ENCODE results near the gene ATP1A1. TPM values are rescaled to one million over a fixed set of nuclear protein-coding genes. Genes with fewer than 3 reads are reported as not detected.

ATP1A1 gene
- total RNA-seq, 4 donors from 2014 or later: 90.9 to 208 (median 174) TPM

- Histone ChIP-seq H3K36me3 (no peaks in the 10 kb centered on the region), H3K4me3 (no peak overlapping the region), H3K27ac (no peak overlapping the region), H3K4me1 (no peaks in the 10 kb centered on the region), H3K27me3 (no peaks in the 10 kb centered on the region), H3K9me3 (no peaks in the 10 kb centered on the region)
- TF ChIP-seq CTCF (IDR thresholded peaks at IDR 0.05) (no peak), EP300 (IDR thresholded peaks at IDR 0.05) (no peak), POLR2AphosphoS5 (IDR thresholded peaks at IDR 0.05) (no peak), POLR2A (IDR thresholded peaks at IDR 0.05) (no peak)
- ATAC-seq: no peak
- 58 to 83% methylated on average over 5 to 7 of the region's 9 CpGs for WGBS, 2 donors (ENCODE audit: low coverage in 1 of 2)
Observed at GRCh38 chr1:116334868-116335635, 38.0 kb upstream of the ATP1A1 start.

GRCh38 chr1:116335850-116336624 is 37.0 kb upstream of the ATP1A1 start:
- Histone ChIP-seq H3K27me3 (no peaks in the 10 kb centered on the region), H3K36me3 (no peaks in the 10 kb centered on the region), H3K9me3 (no peaks in the 10 kb centered on the region), H3K4me3 (no peak overlapping the region), H3K27ac (no peak overlapping the region), H3K4me1 (no peaks in the 10 kb centered on the region)
- WGBS, 2 donors (ENCODE audit: low coverage in 1 of 2): 91 to 96% methylated on average over 9 to 11 of the region's 11 CpGs
- ATAC-seq: no peak
- TF ChIP-seq POLR2A (IDR thresholded peaks at IDR 0.05): no peak
- no peak for TF ChIP-seq EP300 (IDR thresholded peaks at IDR 0.05)
- TF ChIP-seq POLR2AphosphoS5 (IDR thresholded peaks at IDR 0.05): no peak
- no peak for TF ChIP-seq CTCF (IDR thresholded peaks at IDR 0.05)

GRCh38 chr1:116337398-116337797 is 35.6 kb upstream of the ATP1A1 start:
- ATAC-seq: no peak
- Histone ChIP-seq H3K27me3 (no peaks in the 10 kb centered on the region), H3K4me3 (no peak overlapping the region), H3K4me1 (no peaks in the 10 kb centered on the region), H3K36me3 (no peaks in the 10 kb centered on the region), H3K27ac (no peak overlapping the region), H3K9me3 (no peaks in the 10 kb centered on the region)
- 86 to 89% methylated on average over 7 of the region's 7 CpGs for WGBS, 2 donors (ENCODE audit: low coverage in 1 of 2)
- TF ChIP-seq EP300 (IDR thresholded peaks at IDR 0.05) (no peak), POLR2A (IDR thresholded peaks at IDR 0.05) (no peak), CTCF (IDR thresholded peaks at IDR 0.05) (no peak), POLR2AphosphoS5 (IDR thresholded peaks at IDR 0.05) (no peak)

GRCh38 chr1:116338400-116338799 is 34.6 kb upstream of the ATP1A1 start:
- no peak for TF ChIP-seq POLR2AphosphoS5 (IDR thresholded peaks at IDR 0.05)
- no peak for TF ChIP-seq EP300 (IDR thresholded peaks at IDR 0.05)
- no peak for TF ChIP-seq CTCF (IDR thresholded peaks at IDR 0.05)
- no peak for TF ChIP-seq POLR2A (IDR thresholded peaks at IDR 0.05)
- Histone ChIP-seq H3K4me1 (no peaks in the 10 kb centered on the region), H3K9me3 (no peaks in the 10 kb centered on the region), H3K27me3 (no peaks in the 10 kb centered on the region), H3K4me3 (no peak overlapping the region), H3K27ac (no peak overlapping the region), H3K36me3 (no peaks in the 10 kb centered on the region)
- WGBS, 2 donors (ENCODE audit: low coverage in 1 of 2): 71 to 83% methylated on average over 2 of the region's 2 CpGs
- ATAC-seq: no peak

All from gastroesophageal sphincter (tissue), 4 donors.